Measurements from ENCODE around the gene ZBTB20.

GRCh38 chr3:114664006-114664405, 483.1 kb downstream of the ZBTB20 start:
- TF ChIP-seq CTCF (IDR thresholded peaks at IDR 0.05; ENCODE audit: low read depth, low read length, poor library complexity, severe bottlenecking), result no peak
- TF ChIP-seq EZH2phosphoT487 (IDR thresholded peaks at IDR 0.05; ENCODE audit: borderline replicate concordance, low read length), result no peak
